H9 (cell line): Measurements from ENCODE around the gene FITM2. TPM values are rescaled to one million over a fixed set of nuclear protein-coding genes. Genes with fewer than 3 reads are reported as not detected.

Experiments used
- DNase-seq: peaks from one replicate; pipeline ENCODE4 v3.0.0-alpha.2; 2017
- H2AFZ ChIP-seq: one replicate; pipeline ENCODE4 v1.6.1; 2013; ENCODE audit warnings: mild to moderate bottlenecking, low read length, control low read depth, moderate library complexity
- H2AK5ac ChIP-seq: 2 replicates; pipeline ENCODE4 v1.6.1; 2013; ENCODE audit warnings: low read length, control low read depth, mixed read lengths; ENCODE audit not compliant: insufficient read length
- H2BK120ac ChIP-seq: one replicate; pipeline ENCODE4 v1.6.1; 2013; ENCODE audit warnings: low read depth, mild to moderate bottlenecking, low read length, control low read depth, inconsistent platforms; ENCODE audit not compliant: poor library complexity, severe bottlenecking
- H2BK12ac ChIP-seq: 2 replicates; pipeline ENCODE4 v1.6.1; 2013; ENCODE audit warnings: low read length, control low read depth, mixed read lengths, low read depth; ENCODE audit not compliant: insufficient read length
- H2BK15ac ChIP-seq: 2 replicates; pipeline ENCODE4 v1.6.1; 2013; ENCODE audit warnings: low read depth, low read length, control low read depth
- H2BK20ac ChIP-seq: one replicate; pipeline ENCODE4 v1.6.1; 2013; ENCODE audit warnings: low read depth, mild to moderate bottlenecking, low read length, control low read depth, inconsistent platforms; ENCODE audit not compliant: poor library complexity, severe bottlenecking
- H2BK5ac ChIP-seq: 2 replicates; pipeline ENCODE4 v1.6.1; 2013; ENCODE audit warnings: low read length, control low read depth, mixed read lengths; ENCODE audit not compliant: insufficient read length
- H3K14ac ChIP-seq: 2 replicates; pipeline ENCODE4 v1.6.1; 2013; ENCODE audit warnings: low read length, control low read depth; ENCODE audit not compliant: insufficient read depth
- H3K18ac ChIP-seq: 2 replicates; pipeline ENCODE4 v1.6.1; 2013; ENCODE audit warnings: low read depth, mild to moderate bottlenecking, mixed read lengths, low read length, control low read depth; ENCODE audit not compliant: insufficient read length
- H3K23ac ChIP-seq: 2 replicates; pipeline ENCODE4 v1.6.1; 2013; ENCODE audit warnings: low read length, control low read depth, mixed read lengths, low read depth; ENCODE audit not compliant: insufficient read length
- H3K23me2 ChIP-seq: 2 replicates; pipeline ENCODE4 v1.6.1; 2013; ENCODE audit warnings: low read depth, mild to moderate bottlenecking, mixed read lengths, low read length, control low read depth; ENCODE audit not compliant: insufficient read length, poor library complexity, severe bottlenecking
- H3K27ac ChIP-seq: 2 replicates; pipeline ENCODE4 v1.5.1; 2013; ENCODE audit warnings: low read length, control low read depth, mixed read lengths, low read depth; ENCODE audit not compliant: insufficient read length
- H3K27me3 ChIP-seq: 2 replicates; pipeline ENCODE4 v1.6.1; 2013; ENCODE audit warnings: low read length, control low read depth, inconsistent platforms; ENCODE audit not compliant: insufficient read depth
- H3K4ac ChIP-seq: 2 replicates; pipeline ENCODE4 v1.6.1; 2013; ENCODE audit warnings: low read depth, mild to moderate bottlenecking, control low read depth, inconsistent platforms, low read length, moderate library complexity
- H3K4me1 ChIP-seq: 2 replicates; pipeline ENCODE4 v1.6.1; 2013; ENCODE audit warnings: low read length, control low read depth, inconsistent platforms; ENCODE audit not compliant: insufficient read depth
- H3K4me2 ChIP-seq: 2 replicates; pipeline ENCODE4 v1.6.1; 2013; ENCODE audit warnings: low read length, control low read depth, mixed read lengths; ENCODE audit not compliant: insufficient read length, insufficient read depth
- H3K56ac ChIP-seq: 2 replicates; pipeline ENCODE4 v1.6.1; 2013; ENCODE audit warnings: low read depth, mild to moderate bottlenecking, mixed read lengths, low read length, control low read depth; ENCODE audit not compliant: insufficient read length
- H3K79me1 ChIP-seq: 2 replicates; pipeline ENCODE4 v1.6.1; 2013; ENCODE audit warnings: low read depth, mild to moderate bottlenecking, moderate library complexity, low read length, control low read depth, inconsistent platforms; ENCODE audit not compliant: insufficient read depth, poor library complexity, severe bottlenecking
- H3K79me2 ChIP-seq: 2 replicates; pipeline ENCODE4 v1.6.1; 2013; ENCODE audit warnings: low read length, control low read depth, inconsistent platforms; ENCODE audit not compliant: insufficient read depth
- H3K9ac ChIP-seq: 2 replicates; pipeline ENCODE4 v1.6.1; 2013; ENCODE audit warnings: low read length, control low read depth, mixed read lengths; ENCODE audit not compliant: insufficient read length; ENCODE audit errors: extremely low read depth
- H3K9me3 ChIP-seq: one replicate; pipeline ENCODE4 v1.6.1; 2013; ENCODE audit warnings: low read depth, low read length, inconsistent platforms; ENCODE audit not compliant: control insufficient read depth
- H3T11ph ChIP-seq: one replicate; pipeline ENCODE4 v1.6.1; 2013; ENCODE audit warnings: mild to moderate bottlenecking, low read length, control low read depth, inconsistent platforms
- H4K20me1 ChIP-seq: one replicate; pipeline ENCODE4 v1.6.1; 2013; ENCODE audit not compliant: control insufficient read depth, insufficient read length, insufficient read depth
- H4K5ac ChIP-seq: 2 replicates; pipeline ENCODE4 v1.6.1; 2013; ENCODE audit warnings: low read depth, mild to moderate bottlenecking, mixed read lengths, low read length, control low read depth; ENCODE audit not compliant: insufficient read length
- H4K8ac ChIP-seq: replicated peaks from 2 replicates; pipeline ENCODE4 v1.6.1; 2013; ENCODE audit warnings: low read length, control low read depth, mixed read lengths, low read depth; ENCODE audit not compliant: insufficient read length
- H4K91ac ChIP-seq: 2 replicates; pipeline ENCODE4 v1.6.1; 2013; ENCODE audit warnings: low read depth, mild to moderate bottlenecking, moderate library complexity, mixed read lengths, low read length, control low read depth; ENCODE audit not compliant: insufficient read length
- H3K27ac Mint-ChIP-seq, 3 experiments: 2 replicates in 2 of 3; 3 replicates in 1 of 3; pipeline ENCODE4 v1.8.0; 2020 to 2021; ENCODE audit warnings: mixed read lengths in 3 of 3, mild to moderate bottlenecking in 1 of 3, moderate library complexity in 1 of 3
- H3K27me3 Mint-ChIP-seq: 2 replicates; pipeline ENCODE4 v1.8.0; 2021; ENCODE audit warnings: low read depth, mild to moderate bottlenecking, moderate library complexity, mixed read lengths
- H3K36me3 Mint-ChIP-seq, 3 experiments: 2 replicates in 2 of 3; 3 replicates in 1 of 3; pipeline ENCODE4 v1.8.0; 2020 to 2021; ENCODE audit warnings: low read depth in 3 of 3, mixed read lengths in 3 of 3; ENCODE audit not compliant: insufficient read depth in 1 of 3
- H3K4me1 Mint-ChIP-seq, 2 experiments: 2 replicates each; pipeline ENCODE4 v1.8.0; 2020; ENCODE audit warnings: mixed read lengths in 2 of 2
- H3K4me3 Mint-ChIP-seq, 2 experiments: 2 replicates in 1 of 2; 3 replicates in 1 of 2; pipeline ENCODE4 v1.8.0; 2020 to 2021; ENCODE audit warnings: mild to moderate bottlenecking in 2 of 2, mixed read lengths in 2 of 2, moderate library complexity in 1 of 2
- H3K9me3 Mint-ChIP-seq, 2 experiments: 2 replicates in 1 of 2; 3 replicates in 1 of 2; pipeline ENCODE4 v1.8.0; 2020; ENCODE audit warnings: mild to moderate bottlenecking in 2 of 2, mixed read lengths in 2 of 2, moderate library complexity in 1 of 2
- WGBS: extraction: QIAGEN DNeasy Blood & Tissue Kit; methylation state at CpG from one replicate; pipeline ENCODE4 v1.1.7; 2013; ENCODE audit warnings: missing lambda C conversion rate, low lambda C conversion rate, mixed read lengths; ENCODE audit not compliant: insufficient read length; ENCODE audit errors: extremely low coverage; 5-methylcytosine and 5-hydroxymethylcytosine counted together
- total RNA-seq: library from RNA; stranded (reverse); gene quantifications from 2 replicates; pipeline ENCODE4 v1.2.1, GENCODE V29; 2021
- TF ChIP-seq, protein P1 (sequence below): fragments of 200-600 bp; sonication (generic); conservative IDR thresholded peaks from 3 replicates; pipeline ENCODE4 v1.8.0; 2021; ENCODE audit warnings: antibody characterized with exemption, mild to moderate bottlenecking

Gene FITM2
- total RNA-seq, 1 experiment from 2014 or later, result 1.7 TPM

DNA sequence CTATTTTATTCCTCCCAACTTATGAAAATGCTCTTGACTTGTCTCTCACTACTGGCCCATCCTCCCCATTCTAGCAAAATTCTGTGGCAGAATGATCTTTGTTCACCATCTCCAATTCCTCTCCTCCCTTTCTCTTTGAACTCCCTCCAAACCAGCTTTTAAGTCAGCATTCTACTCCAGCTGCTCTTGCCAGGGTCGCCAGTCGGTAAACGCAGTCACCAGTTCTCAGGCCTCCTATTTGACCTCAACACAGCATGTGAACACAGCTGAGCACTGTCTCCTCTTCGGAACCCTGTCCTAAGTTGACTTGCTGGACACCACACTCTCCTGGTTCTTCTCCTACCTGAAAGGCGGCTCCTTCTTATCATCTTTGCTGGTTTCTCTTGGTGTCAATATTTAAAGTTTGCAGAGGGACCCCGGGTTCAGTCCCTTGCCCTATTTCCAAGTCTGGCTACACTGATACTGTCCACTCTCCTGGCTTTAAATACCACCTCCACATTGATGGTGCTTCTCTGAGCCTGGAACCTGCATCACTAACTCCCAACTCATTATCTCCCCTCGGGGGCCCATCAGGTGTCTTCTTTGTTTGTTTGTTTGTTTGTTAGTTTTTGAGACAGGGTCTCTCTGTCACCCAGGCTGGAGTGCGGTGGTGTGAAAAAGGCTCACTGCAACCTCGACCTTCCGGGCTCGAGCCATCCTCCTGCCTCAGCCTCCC is 36.5 kb downstream of the FITM2 start:
- Histone ChIP-seq H2BK15ac (no peak overlapping the region), H3K4ac (no peak overlapping the region), H4K5ac (no peak overlapping the region), H3K79me1 (no peaks in the 10 kb centered on the region), H3K23ac (no peak overlapping the region), H3T11ph (no peak overlapping the region), H3K9me3 (no peaks in the 10 kb centered on the region), H3K27me3 (no peaks in the 10 kb centered on the region), H3K14ac (no peak overlapping the region), H2BK20ac (no peak overlapping the region), H2AK5ac (no peak overlapping the region), H3K27ac (no peak overlapping the region), H4K20me1 (no peaks in the 10 kb centered on the region), H2BK5ac (no peak overlapping the region), H3K23me2 (peaks cover 4% of the 10 kb centered on the region), H3K4me1 (peaks cover 2% of the 10 kb centered on the region; the same call in 1 of the 2 replicates), H3K79me2 (no peaks in the 10 kb centered on the region), H2AFZ (no peak overlapping the region), H3K9ac (no peak overlapping the region), H3K56ac (no peak overlapping the region), H4K8ac (no peak overlapping the region), H2BK12ac (no peak overlapping the region), H4K91ac (no peak overlapping the region), H2BK120ac (no peak overlapping the region), H3K18ac (no peak overlapping the region), H3K4me2 (no peak overlapping the region)
- no CpG with 5 or more reads among the region's 11 CpGs for WGBS
- peaks cover 2% of the 10 kb centered on the region in 2 experiments; a peak in 3 of 4 replicates for H3K4me1 Mint-ChIP-seq
- DNase-seq, result no peak
- no peak overlapping the region for H3K4me3 Mint-ChIP-seq
- peaks cover under 1% of the 10 kb centered on the region; the same call in 1 of the 2 replicates for H3K27me3 Mint-ChIP-seq
- H3K27ac Mint-ChIP-seq, result no peak overlapping the region
- H3K9me3 Mint-ChIP-seq, result peaks cover 3% of the 10 kb centered on the region in 2 experiments; a peak in 2 of 5 replicates
- TF ChIP-seq, protein P1, sequence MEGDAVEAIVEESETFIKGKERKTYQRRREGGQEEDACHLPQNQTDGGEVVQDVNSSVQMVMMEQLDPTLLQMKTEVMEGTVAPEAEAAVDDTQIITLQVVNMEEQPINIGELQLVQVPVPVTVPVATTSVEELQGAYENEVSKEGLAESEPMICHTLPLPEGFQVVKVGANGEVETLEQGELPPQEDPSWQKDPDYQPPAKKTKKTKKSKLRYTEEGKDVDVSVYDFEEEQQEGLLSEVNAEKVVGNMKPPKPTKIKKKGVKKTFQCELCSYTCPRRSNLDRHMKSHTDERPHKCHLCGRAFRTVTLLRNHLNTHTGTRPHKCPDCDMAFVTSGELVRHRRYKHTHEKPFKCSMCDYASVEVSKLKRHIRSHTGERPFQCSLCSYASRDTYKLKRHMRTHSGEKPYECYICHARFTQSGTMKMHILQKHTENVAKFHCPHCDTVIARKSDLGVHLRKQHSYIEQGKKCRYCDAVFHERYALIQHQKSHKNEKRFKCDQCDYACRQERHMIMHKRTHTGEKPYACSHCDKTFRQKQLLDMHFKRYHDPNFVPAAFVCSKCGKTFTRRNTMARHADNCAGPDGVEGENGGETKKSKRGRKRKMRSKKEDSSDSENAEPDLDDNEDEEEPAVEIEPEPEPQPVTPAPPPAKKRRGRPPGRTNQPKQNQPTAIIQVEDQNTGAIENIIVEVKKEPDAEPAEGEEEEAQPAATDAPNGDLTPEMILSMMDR, result no peak
- 0 out of 7 replicates have a peak, but pooled peaks cover 0 to 1% (median 0%) of the 10 kb centered on the region in 3 experiments for H3K36me3 Mint-ChIP-seq
